Hepatocyte (in vitro differentiated cells): ENCODE measurements around the gene SMS.

Experiments used
- CTCF ChIP-seq: fragments of 200-600 bp; sonication (generic); IDR thresholded peaks from 2 replicates; pipeline ENCODE4 v1.5.1; 2016; ENCODE audit warnings: antibody characterized with exemption, mild to moderate bottlenecking; ENCODE audit not compliant: poor library complexity
- EZH2 ChIP-seq: fragments of 200-600 bp; sonication (generic); IDR thresholded peaks from 2 replicates; pipeline ENCODE4 v1.6.1; 2016; ENCODE audit warnings: antibody characterized with exemption, mild to moderate bottlenecking, borderline replicate concordance
- EZH2phosphoT487 ChIP-seq: fragments of 200-600 bp; sonication (generic); IDR thresholded peaks from one replicate; pipeline ENCODE4 v1.6.1; 2018; ENCODE audit warnings: antibody characterized with exemption, mild to moderate bottlenecking, low read depth, moderate library complexity; ENCODE audit not compliant: unreplicated experiment, severe bottlenecking

- no peak for TF ChIP-seq CTCF
- TF ChIP-seq EZH2 = no peak
- TF ChIP-seq EZH2phosphoT487 = no peak
These were observed 57.5 kb downstream of the SMS start for GRCh38 chrX:21998037-21998436.
